GM10266 (cell line): Measurements from ENCODE around the gene BLOC1S4.
"Not testable (repeated sequence)": the region's sequence is repeated elsewhere in the genome, so short reads cannot be mapped to it uniquely, and the experiment has no call there.

Experiments
- DNase-seq: peaks from one replicate; pipeline ENCODE4 v3.0.0; 2012; ENCODE audit errors: extremely low spot score
- CTCF ChIP-seq: IDR thresholded peaks from 2 replicates; pipeline ENCODE4 v1.5.1; 2012; ENCODE audit warnings: mild to moderate bottlenecking, low read depth; ENCODE audit not compliant: control insufficient read depth, insufficient read depth; ENCODE audit errors: missing control alignments

BLOC1S4 gene

GRCh38 chr4:6753103-6753560 is 37.2 kb downstream of the BLOC1S4 start:
- no peak for DNase-seq
- TF ChIP-seq CTCF = no peak

- TF ChIP-seq CTCF = no peak
- no peak for DNase-seq
Observed at GRCh38 chr4:6753891-6754290, 37.9 kb downstream of the BLOC1S4 start.

GRCh38 chr4:6754481-6755087 is 38.6 kb downstream of the BLOC1S4 start:
- no peak for DNase-seq
- no peak for TF ChIP-seq CTCF

GRCh38 chr4:6755088-6755753 is 39.2 kb downstream of the BLOC1S4 start:
- no peak for DNase-seq

GRCh38 chr4:6756345-6756744 is 40.4 kb downstream of the BLOC1S4 start:
- not testable (repeated sequence) for DNase-seq

More at GRCh38 chr4:6755088-6755753, 39.2 kb downstream of the BLOC1S4 start:
- TF ChIP-seq CTCF = no peak

- DNase-seq = no peak
- no peak for TF ChIP-seq CTCF
Observed at GRCh38 chr4:6758728-6759127, 42.8 kb downstream of the BLOC1S4 start.

GRCh38 chr4:6760865-6761264 is 44.9 kb downstream of the BLOC1S4 start:
- no peak for TF ChIP-seq CTCF
- no peak for DNase-seq
